ENCODE results near the gene PROSER3.

- TF ChIP-seq CTCF (conservative IDR thresholded peaks at IDR 0.05 in 1 of 2, IDR thresholded peaks at IDR 0.05 in 1 of 2; ENCODE audit: low read depth in 1 of 2, low read length in 2 of 2) (no peak), EZH2 (IDR thresholded peaks at IDR 0.05; ENCODE audit: low read length, missing control alignments) (no peak)
Observed at GRCh38 chr19:35783469-35784434, 25.8 kb downstream of the PROSER3 start.
